GM12891 (cell line): ENCODE data around the gene RALGAPB.

Source experiments
- DNase-seq: peaks from one replicate; pipeline ENCODE4 v3.0.0; 2011; ENCODE audit warnings: low spot score; ENCODE audit not compliant: insufficient read length
- FAIRE-seq: peaks from 2 replicates; lab custom pipeline; 2011; peaks lifted over from hg19 to GRCh38; lab: Jason Lieb, UNC
- PAX5 ChIP-seq: IDR thresholded peaks from 2 replicates; pipeline ENCODE4 v1.6.1; 2011; ENCODE audit warnings: low read length, moderate library complexity, mild to moderate bottlenecking; ENCODE audit not compliant: insufficient read depth, severe bottlenecking
- POLR2A ChIP-seq: IDR thresholded peaks from 2 replicates; pipeline ENCODE4 v1.6.1; 2011; ENCODE audit warnings: low read depth, low read length, control low read depth
- POLR2AphosphoS5 ChIP-seq: IDR thresholded peaks from 2 replicates; pipeline ENCODE4 v1.6.1; 2011; ENCODE audit warnings: low read depth, low read length, control low read depth
- POU2F2 ChIP-seq: IDR thresholded peaks from 2 replicates; pipeline ENCODE4 v1.6.1; 2011; ENCODE audit warnings: low read depth, mild to moderate bottlenecking, control low read depth, low read length, moderate library complexity
- SPI1 ChIP-seq: IDR thresholded peaks from 2 replicates; pipeline ENCODE4 v1.6.1; 2011; ENCODE audit warnings: low read depth, low read length, control low read depth
- TAF1 ChIP-seq: IDR thresholded peaks from 2 replicates; pipeline ENCODE4 v1.6.1; 2011; ENCODE audit warnings: low read depth, low read length, control low read depth

Gene RALGAPB

GRCh38 chr20:38607351-38607750 lies 134.7 kb downstream of the RALGAPB start:
- DNase-seq = no peak
- no peak for FAIRE-seq
- TF ChIP-seq POLR2A = no peak

- DNase-seq = no peak
- TF ChIP-seq POLR2AphosphoS5 = no peak
- no peak for TF ChIP-seq SPI1
- TF ChIP-seq TAF1 = no peak
- TF ChIP-seq PAX5 = no peak
- TF ChIP-seq POLR2A = no peak
- TF ChIP-seq POU2F2 = no peak
- FAIRE-seq = no peak
Measured at GRCh38 chr20:38608188-38608587, 135.5 kb downstream of the RALGAPB start.

- no peak for DNase-seq
- no peak for FAIRE-seq
- TF ChIP-seq TAF1 = no peak
- no peak for TF ChIP-seq POLR2AphosphoS5
- TF ChIP-seq SPI1 = no peak
- no peak for TF ChIP-seq POU2F2
- no peak for TF ChIP-seq PAX5
- no peak for TF ChIP-seq POLR2A
Measured at GRCh38 chr20:38609815-38610214, 137.2 kb downstream of the RALGAPB start.

GRCh38 chr20:38610521-38610920 lies 137.9 kb downstream of the RALGAPB start:
- no peak for FAIRE-seq
- TF ChIP-seq TAF1 (no peak), POLR2AphosphoS5 (no peak), PAX5 (no peak), POU2F2 (no peak), SPI1 (no peak), POLR2A (no peak)

GRCh38 chr20:38612751-38613515 lies 140.3 kb downstream of the RALGAPB start:
- FAIRE-seq = no peak
- no peak for DNase-seq
- TF ChIP-seq POLR2A (no peak), SPI1 (no peak), PAX5 (no peak), TAF1 (no peak), POLR2AphosphoS5 (no peak), POU2F2 (no peak)

More at GRCh38 chr20:38610521-38610920, 137.9 kb downstream of the RALGAPB start:
- DNase-seq = no peak

- no peak for TF ChIP-seq SPI1
- no peak for TF ChIP-seq TAF1
- no peak for TF ChIP-seq POLR2AphosphoS5
- no peak for TF ChIP-seq PAX5
- TF ChIP-seq POU2F2 = no peak
- no peak for TF ChIP-seq POLR2A
- DNase-seq = no peak
- FAIRE-seq = no peak
Measured at GRCh38 chr20:38615283-38615682, 142.6 kb downstream of the RALGAPB start.

GRCh38 chr20:38616457-38616856 lies 143.8 kb downstream of the RALGAPB start:
- FAIRE-seq (no peak), DNase-seq (no peak)
- TF ChIP-seq POU2F2 = no peak
- no peak for TF ChIP-seq POLR2AphosphoS5
- TF ChIP-seq TAF1 = no peak
- no peak for TF ChIP-seq PAX5
- no peak for TF ChIP-seq POLR2A
- no peak for TF ChIP-seq SPI1

GRCh38 chr20:38617011-38617829 lies 144.6 kb downstream of the RALGAPB start:
- FAIRE-seq = no peak
- DNase-seq = no peak
- TF ChIP-seq TAF1 (no peak), SPI1 (no peak), PAX5 (no peak), POLR2A (no peak), POU2F2 (no peak), POLR2AphosphoS5 (no peak)

GRCh38 chr20:38617830-38618196 lies 145.2 kb downstream of the RALGAPB start:
- DNase-seq (no peak), FAIRE-seq (no peak)
- TF ChIP-seq TAF1 = no peak
- TF ChIP-seq POLR2AphosphoS5 = no peak
- no peak for TF ChIP-seq POLR2A
- no peak for TF ChIP-seq PAX5
- no peak for TF ChIP-seq POU2F2
- no peak for TF ChIP-seq SPI1

GRCh38 chr20:38620441-38620840 lies 147.8 kb downstream of the RALGAPB start:
- no peak for DNase-seq
- no peak for FAIRE-seq
- no peak for TF ChIP-seq TAF1
- no peak for TF ChIP-seq SPI1
- TF ChIP-seq PAX5 = no peak
